K562 (cell line): ENCODE data around the gene ATP5F1D. TPM values are rescaled to one million over a fixed set of nuclear protein-coding genes. Genes with fewer than 3 reads are reported as not detected.

Experiments used
- AFF4 ChIP-seq: sonication (generic); formaldehyde crosslinking; IDR thresholded peaks from 2 replicates; pipeline ENCODE4 v1.8.0; 2023; ENCODE audit warnings: mild to moderate bottlenecking, missing genetic modification reagents
- CBFA2T3 ChIP-seq: fragments of 450-650 bp; IDR thresholded peaks from 2 replicates; pipeline ENCODE4 v1.6.1; 2017
- CREB3L1 ChIP-seq: fragments of 450-650 bp; IDR thresholded peaks from 2 replicates; pipeline ENCODE4 v1.6.1; 2014; ENCODE audit warnings: low read depth, mild to moderate bottlenecking, moderate library complexity, borderline replicate concordance
- CTBP1 ChIP-seq: fragments of 450-650 bp; IDR thresholded peaks from 2 replicates; pipeline ENCODE4 v1.6.1; 2016; ENCODE audit warnings: borderline replicate concordance
- IRF2 ChIP-seq: sonication (generic); formaldehyde crosslinking; IDR thresholded peaks from 2 replicates; pipeline ENCODE4 v1.8.1; 2022; ENCODE audit warnings: mild to moderate bottlenecking, missing genetic modification reagents
- NCOA6 ChIP-seq: fragments of 450-650 bp; IDR thresholded peaks from 2 replicates; pipeline ENCODE4 v1.6.1; 2017; ENCODE audit warnings: mild to moderate bottlenecking
- TAF1 ChIP-seq: IDR thresholded peaks from 2 replicates; pipeline ENCODE4 v1.6.1; 2011; ENCODE audit warnings: mild to moderate bottlenecking, low read length, moderate library complexity; ENCODE audit not compliant: insufficient read depth, control insufficient read depth, severe bottlenecking; ENCODE audit errors: extremely low read depth
- ZBTB34 ChIP-seq: fragments of 250-450 bp; sonication (Bioruptor Pico); IDR thresholded peaks from 2 replicates; pipeline ENCODE4 v1.8.0; 2021; ENCODE audit warnings: mild to moderate bottlenecking, moderate library complexity
- ZNF224 ChIP-seq: sonication (generic); formaldehyde crosslinking; IDR thresholded peaks from 2 replicates; pipeline ENCODE4 v1.8.0; 2022; ENCODE audit warnings: mild to moderate bottlenecking, missing genetic modification reagents
- polyA plus RNA-seq, 8 experiments: library from polyadenylated mRNA; depleted of rRNA in 4 of 8; stranded (reverse) in 5 of 8; unstranded in 3 of 8; fragments of >200 nt; fragmentation: Nextera tagmentation in 2 of 8; fragmentation: Illumina TruSeq in 1 of 8; extraction: Ambion mirVana in 2 of 8; extraction: Trizol in 1 of 8; gene quantifications; 2 replicates each; pipeline versions ENCODE4 v1.2.1 to v1.2.3, GENCODE V29; 2011 to 2014; ENCODE audit warnings: inconsistent platforms in 1 of 8, missing spikeins in 1 of 8
- total RNA-seq, 7 experiments: library from RNA; depleted of rRNA in 6 of 7; stranded (reverse); fragments of >200 nt in 6 of 7; fragmentation: Illumina TruSeq in 2 of 7; extraction: Trizol in 2 of 7; gene quantifications; 2 replicates each; pipeline versions ENCODE4 v1.2.1 to v1.2.3, GENCODE V29; 2011 to 2021; ENCODE audit warnings: low replicate concordance in 1 of 7
- TF ChIP-seq, protein P1 (sequence below): fragments of 250-450 bp; sonication (Bioruptor Pico); IDR thresholded peaks from 2 replicates; pipeline ENCODE4 v1.4.0; 2020; ENCODE audit warnings: borderline replicate concordance

The ATP5F1D gene
- total and polyA plus RNA-seq, 9 of the 15 experiments (the other 6 are each of a cell fraction or from before 2014, with no cell fraction given): 3.9 to 409 (median 36.8) TPM

GRCh38 chr19:1251330-1252220 is 10.0 kb downstream of the ATP5F1D start (continued):
- TF ChIP-seq TAF1 (peak; percentile 56), CTBP1 (no peak), CREB3L1 (no peak), AFF4 (CRISPR knock-in tag) (no peak), IRF2 (no peak), ZBTB34 (CRISPR knock-in tag) (no peak), NCOA6 (no peak), ZNF224 (CRISPR knock-in tag) (no peak), CBFA2T3 (no peak)
- TF ChIP-seq, protein P1, sequence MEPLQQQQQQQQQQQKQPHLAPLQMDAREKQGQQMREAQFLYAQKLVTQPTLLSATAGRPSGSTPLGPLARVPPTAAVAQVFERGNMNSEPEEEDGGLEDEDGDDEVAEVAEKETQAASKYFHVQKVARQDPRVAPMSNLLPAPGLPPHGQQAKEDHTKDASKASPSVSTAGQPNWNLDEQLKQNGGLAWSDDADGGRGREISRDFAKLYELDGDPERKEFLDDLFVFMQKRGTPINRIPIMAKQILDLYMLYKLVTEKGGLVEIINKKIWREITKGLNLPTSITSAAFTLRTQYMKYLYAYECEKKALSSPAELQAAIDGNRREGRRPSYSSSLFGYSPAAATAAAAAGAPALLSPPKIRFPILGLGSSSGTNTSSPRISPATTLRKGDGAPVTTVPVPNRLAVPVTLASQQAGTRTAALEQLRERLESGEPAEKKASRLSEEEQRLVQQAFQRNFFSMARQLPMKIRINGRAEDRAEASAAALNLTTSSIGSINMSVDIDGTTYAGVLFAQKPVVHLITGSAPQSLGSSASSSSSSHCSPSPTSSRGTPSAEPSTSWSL (CRISPR knock-in tag): no peak
